ENCODE data around the gene TGM2. TPM values are rescaled to one million over a fixed set of nuclear protein-coding genes. Genes with fewer than 3 reads are reported as not detected.

TGM2 gene
- total RNA-seq, 4 donors from 2014 or later: 163 to 385 (median 188) TPM

DNA sequence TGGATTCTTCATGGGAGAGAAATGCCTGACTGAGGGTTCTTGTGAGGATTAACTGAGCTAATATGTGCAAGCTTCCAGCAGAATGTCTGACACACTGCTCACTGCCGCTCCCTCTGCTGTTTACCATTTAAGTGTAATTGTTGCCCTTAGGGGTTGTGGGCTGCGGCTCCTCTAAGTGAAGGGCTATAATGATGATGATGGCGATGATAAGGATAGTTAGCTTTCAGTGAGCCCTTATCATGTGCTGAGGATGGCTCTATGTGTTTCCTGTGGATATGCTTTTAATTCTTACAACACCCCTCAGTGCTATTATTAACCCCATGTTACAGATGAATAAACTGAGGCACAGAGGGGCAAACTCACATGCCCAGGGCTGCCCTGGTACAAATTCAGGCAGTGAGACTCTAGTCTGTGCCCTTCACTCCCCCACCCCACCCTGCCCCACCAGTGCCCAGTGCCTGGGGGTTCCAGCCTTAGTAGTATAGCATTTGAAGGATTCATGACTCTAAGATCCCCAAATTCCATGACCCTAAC is 33.4 kb downstream of the TGM2 start:
- WGBS, 2 donors (ENCODE audit: low coverage in 1 of 2): no CpG with 5 or more reads among the region's 3 CpGs
- H3K9me3 ChIP-seq: no peaks in the 10 kb centered on the region
- no peak overlapping the region for H3K4me3 ChIP-seq
- TF ChIP-seq EP300 (IDR thresholded peaks at IDR 0.05) (no peak), POLR2AphosphoS5 (IDR thresholded peaks at IDR 0.05) (no peak), CTCF (IDR thresholded peaks at IDR 0.05) (no peak), POLR2A (IDR thresholded peaks at IDR 0.05) (no peak)
- no peaks in the 10 kb centered on the region for H3K27me3 ChIP-seq
- no peak for ATAC-seq
- peaks cover 0 to 70% of the 10 kb centered on the region in 2 donors for H3K36me3 ChIP-seq
- peaks cover 0 to 32% (median 10%) of the 10 kb centered on the region in 3 donors for H3K4me1 ChIP-seq
- peak overlapping the region in 1 of 4 donors; percentile 10 for H3K27ac ChIP-seq

DNA sequence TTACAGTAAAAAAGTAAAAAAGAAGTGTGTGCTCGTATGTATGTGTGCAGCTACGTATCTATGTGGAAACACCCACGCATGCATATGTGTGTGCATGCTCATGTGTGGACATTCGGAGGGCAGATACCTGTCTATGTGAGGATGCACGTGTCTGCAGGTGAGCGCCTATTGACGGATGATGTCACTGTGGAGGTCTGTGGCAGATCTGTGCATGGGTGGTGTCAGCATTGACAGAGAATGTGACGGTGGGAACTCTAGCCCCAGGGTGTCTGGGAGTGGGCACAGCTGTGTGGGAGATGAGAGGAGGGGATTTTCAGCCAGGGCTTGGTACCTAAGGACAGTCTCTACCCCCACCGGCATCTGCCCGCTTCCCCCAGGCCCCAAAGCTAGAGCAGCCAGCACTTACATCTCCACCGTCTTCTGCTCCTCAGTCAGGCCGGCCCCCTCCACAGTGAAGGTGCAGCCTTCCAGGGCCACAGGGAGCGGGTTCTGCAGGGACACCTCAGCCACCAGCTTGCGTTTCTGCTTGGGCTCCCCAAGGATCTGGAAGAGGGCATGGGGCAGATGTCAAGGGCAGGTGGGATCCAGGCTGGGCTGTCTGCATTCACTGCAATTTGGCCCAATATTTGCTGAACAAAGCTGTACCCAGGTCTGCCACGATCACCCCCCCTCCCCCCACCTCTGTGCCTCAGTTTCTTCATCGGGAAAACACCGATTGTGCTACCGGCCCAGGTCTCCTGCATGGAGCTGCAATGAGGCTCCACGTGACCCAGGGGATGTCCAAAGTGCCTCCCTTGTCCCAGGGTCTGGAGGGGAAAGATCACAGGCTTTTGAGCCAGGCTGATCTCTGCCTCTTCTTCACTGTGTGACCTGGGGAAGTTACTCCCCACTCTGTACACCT is 34.1 kb downstream of the TGM2 start:
- no peak for ATAC-seq
- Histone ChIP-seq H3K4me1 (peaks cover 0 to 39% (median 17%) of the 10 kb centered on the region in 3 donors), H3K27ac (peak overlapping the region in 1 of 4 donors; percentile 10), H3K4me3 (no peak overlapping the region), H3K36me3 (peaks cover 0 to 63% of the 10 kb centered on the region in 2 donors), H3K9me3 (no peaks in the 10 kb centered on the region), H3K27me3 (no peaks in the 10 kb centered on the region)
- 74 to 89% methylated on average over 6 to 11 of the region's 19 CpGs for WGBS, 2 donors (ENCODE audit: low coverage in 1 of 2)
- TF ChIP-seq POLR2AphosphoS5 (IDR thresholded peaks at IDR 0.05) (no peak), CTCF (IDR thresholded peaks at IDR 0.05) (no peak)

DNA sequence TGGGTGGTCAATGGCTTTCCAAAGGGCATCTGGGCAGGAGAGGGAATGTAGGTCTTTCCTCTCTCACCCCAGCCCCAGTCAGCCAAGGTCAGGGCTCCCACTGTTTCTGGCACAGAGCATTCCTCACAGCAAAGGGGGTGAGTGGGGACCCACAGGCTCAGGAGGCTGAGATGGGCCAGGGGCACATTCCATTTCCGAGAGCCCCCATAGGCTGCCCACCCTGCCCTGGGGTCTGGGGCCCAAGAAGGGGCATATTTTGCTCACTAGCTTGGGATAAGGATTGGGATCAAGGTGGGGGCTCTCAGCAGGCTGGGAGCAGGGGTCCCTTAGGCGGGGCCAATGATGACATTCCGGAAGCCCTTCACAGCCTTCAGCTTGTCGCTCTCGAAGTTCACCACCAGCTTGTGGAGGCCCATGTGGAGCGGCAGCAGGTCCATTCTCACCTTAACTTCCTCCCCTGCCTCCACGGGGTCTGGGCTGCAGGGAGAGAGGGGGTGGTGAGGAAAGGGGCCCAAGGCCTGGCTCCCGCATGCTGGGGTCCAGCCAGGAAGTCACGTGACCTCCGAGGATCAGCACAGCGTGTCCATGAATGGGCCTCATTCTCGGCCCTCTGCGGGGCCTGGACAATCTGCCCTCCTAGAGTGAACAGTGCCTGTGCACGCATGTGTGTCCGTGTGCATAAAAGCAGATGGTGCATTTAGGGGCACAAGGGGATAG is 35.0 kb downstream of the TGM2 start:
- Histone ChIP-seq H3K9me3 (no peaks in the 10 kb centered on the region), H3K36me3 (peaks cover 0 to 54% of the 10 kb centered on the region in 2 donors), H3K4me3 (no peak overlapping the region), H3K27ac (peak overlapping the region in 2 of 4 donors; percentile 83 to 85), H3K4me1 (peaks cover 0 to 47% (median 26%) of the 10 kb centered on the region in 3 donors), H3K27me3 (no peaks in the 10 kb centered on the region)
- no peak for ATAC-seq
- WGBS, 2 donors (ENCODE audit: low coverage in 1 of 2): 82 to 88% methylated on average over 2 to 4 of the region's 15 CpGs
- TF ChIP-seq POLR2A (IDR thresholded peaks at IDR 0.05) (no peak), POLR2AphosphoS5 (IDR thresholded peaks at IDR 0.05) (no peak), EP300 (IDR thresholded peaks at IDR 0.05) (no peak), CTCF (IDR thresholded peaks at IDR 0.05) (no peak)

GRCh38 chr20:38129248-38129865 is 35.7 kb downstream of the TGM2 start:
- ATAC-seq: no peak
- H3K27ac ChIP-seq: peak overlapping the region in 3 of 4 donors; percentile 17 to 85 (median 83)

More at GRCh38 chr20:38129248-38129865, 35.7 kb downstream of the TGM2 start:
- no peak overlapping the region for H3K4me3 ChIP-seq
- WGBS, 2 donors (ENCODE audit: low coverage in 1 of 2): 57% methylated on average over 1 of the region's 6 CpGs; no CpG with 5 or more reads in 1 of the 2 donors
- H3K36me3 ChIP-seq: peaks cover 0 to 50% of the 10 kb centered on the region in 2 donors
- H3K4me1 ChIP-seq: peaks cover 0 to 46% (median 26%) of the 10 kb centered on the region in 3 donors
- TF ChIP-seq EP300 (IDR thresholded peaks at IDR 0.05) (no peak), POLR2AphosphoS5 (IDR thresholded peaks at IDR 0.05) (no peak), CTCF (IDR thresholded peaks at IDR 0.05) (no peak)
- H3K9me3 ChIP-seq: no peaks in the 10 kb centered on the region
- no peaks in the 10 kb centered on the region for H3K27me3 ChIP-seq
